ELF-1 (cell line): ENCODE data around the gene CX3CL1.
"Not testable (repeated sequence)": the region's sequence is repeated elsewhere in the genome, so short reads cannot be mapped to it uniquely, and the experiment has no call there.

Experiments used
- DNase-seq: peaks from one replicate; pipeline ENCODE4 v3.0.0-alpha.2; 2016; ENCODE audit warnings: low read depth, low spot score

CX3CL1 gene

DNA sequence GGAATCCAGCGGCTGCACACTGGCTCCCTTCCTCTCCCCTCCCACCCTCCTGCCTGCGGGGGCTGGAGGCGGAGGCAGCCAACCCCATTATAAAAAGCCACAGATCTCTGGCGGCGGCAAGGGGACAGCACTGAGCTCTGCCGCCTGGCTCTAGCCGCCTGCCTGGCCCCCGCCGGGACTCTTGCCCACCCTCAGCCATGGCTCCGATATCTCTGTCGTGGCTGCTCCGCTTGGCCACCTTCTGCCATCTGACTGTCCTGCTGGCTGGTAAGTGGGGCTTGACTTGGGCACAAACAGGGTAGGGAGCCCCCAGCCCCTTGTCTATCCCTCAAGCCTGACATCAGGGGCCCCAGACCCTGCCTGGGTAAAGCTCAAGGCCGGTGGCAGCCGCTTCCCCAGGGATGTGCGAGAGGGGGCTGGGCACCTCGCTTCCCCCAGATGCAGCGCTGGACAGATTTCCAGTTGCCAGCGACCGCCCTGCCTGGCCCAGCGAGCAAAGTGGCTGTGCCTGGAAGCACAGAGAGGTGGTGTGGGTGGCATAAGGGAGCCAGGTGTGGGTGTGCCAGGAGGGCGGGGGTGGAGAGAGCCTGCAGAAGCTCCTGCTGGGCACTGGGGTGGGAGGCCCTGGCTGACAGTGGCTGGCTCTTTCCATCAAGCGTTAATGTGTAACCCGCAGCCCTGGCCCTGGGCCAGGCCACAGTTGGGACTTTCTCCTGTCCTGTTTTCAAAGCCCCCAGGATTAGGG is at the start of gene CX3CL1:
Gene CX3CL1, plus strand, starts transcription at position 119 of the 745 bp plus-strand sequence. Its CDS starts 79 bp downstream, at position 198.
- DNase-seq, result peak; percentile 93

DNA sequence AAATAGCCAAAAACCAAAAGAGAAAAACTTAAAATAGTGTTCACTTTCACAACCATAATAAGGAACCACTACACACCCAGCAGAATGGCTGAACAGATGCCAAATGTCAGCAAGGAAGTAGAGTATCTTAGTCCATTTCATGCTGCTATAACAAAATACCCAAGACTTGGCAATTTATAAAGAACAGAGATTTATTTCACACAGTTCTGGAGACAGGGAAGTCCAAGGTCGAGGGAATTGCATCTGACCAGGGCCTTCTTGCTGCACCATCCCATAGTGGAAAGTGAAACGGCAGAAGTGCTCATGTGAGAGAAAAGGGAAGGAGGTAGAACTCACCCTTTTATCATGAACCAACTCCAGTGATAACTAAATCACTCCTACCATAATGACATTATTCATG is 47.5 kb upstream of the CX3CL1 start:
- no peak for DNase-seq

DNA sequence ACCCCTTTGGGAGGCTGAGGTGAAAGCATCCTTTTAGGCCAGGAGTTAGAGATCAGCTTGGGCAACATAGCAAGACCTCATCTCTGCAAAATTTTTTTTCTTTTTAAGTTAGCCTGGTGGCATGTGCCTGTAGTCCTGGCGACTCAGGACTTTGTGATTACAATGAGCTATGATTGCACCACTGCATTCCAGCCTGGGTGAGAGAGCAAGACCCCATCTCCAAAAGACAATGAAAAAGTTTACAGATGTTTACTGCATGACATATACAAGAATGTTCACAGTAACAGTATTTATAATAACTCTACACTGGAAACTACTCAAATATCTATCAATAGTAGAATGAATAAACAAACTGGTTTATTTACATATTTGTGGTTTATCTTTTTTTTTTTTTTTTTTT is 46.8 kb upstream of the CX3CL1 start:
- DNase-seq, result no peak

DNA sequence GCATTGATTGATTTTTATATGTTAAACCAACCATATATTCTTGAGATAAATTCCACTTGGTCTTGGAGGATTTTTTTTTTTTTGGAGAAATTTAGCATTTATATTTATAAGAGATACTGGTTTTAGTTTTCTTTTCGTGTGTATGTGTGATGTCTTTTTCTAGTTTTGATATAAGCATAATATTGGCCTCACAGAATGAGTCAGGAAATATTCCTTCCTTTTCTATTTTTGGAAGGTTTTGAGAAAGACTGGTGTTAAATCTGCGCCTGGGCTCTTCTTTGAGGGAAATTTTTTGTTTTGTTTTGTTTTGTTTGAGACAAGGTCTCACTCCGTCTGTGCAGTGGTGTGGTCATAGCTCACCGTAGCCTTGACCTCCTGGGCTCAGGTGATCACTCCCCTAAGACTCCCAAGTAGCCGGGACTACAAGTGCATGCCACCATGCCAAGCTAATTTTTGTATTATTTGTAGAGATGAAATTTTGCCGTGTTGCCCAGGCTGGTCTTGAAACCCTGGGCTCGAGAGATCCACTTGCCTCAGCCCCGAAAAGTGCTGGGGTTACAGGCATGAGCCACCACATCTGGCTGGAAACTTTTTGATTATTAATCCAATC is 42.5 kb upstream of the CX3CL1 start:
- no peak for DNase-seq

DNA sequence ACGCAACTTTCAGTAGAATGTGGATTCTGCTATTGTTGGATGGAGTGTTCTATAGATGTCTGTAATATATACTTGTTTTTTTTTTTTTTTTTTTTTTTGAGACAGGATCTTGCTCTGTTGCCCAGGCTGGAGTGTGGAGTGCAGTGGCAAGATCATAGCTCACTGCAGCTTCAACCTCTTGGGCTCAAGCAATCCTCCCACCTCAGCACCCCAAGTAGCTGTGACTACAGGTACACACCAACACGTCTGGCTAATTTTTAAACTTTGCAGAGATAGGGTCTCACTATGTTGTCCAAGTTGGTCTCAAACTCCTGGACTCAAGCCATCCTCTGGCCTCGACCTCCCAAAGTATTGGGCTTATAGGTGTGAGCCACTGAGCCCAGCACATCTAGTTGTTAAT is 40.9 kb upstream of the CX3CL1 start:
- DNase-seq, result no peak

DNA sequence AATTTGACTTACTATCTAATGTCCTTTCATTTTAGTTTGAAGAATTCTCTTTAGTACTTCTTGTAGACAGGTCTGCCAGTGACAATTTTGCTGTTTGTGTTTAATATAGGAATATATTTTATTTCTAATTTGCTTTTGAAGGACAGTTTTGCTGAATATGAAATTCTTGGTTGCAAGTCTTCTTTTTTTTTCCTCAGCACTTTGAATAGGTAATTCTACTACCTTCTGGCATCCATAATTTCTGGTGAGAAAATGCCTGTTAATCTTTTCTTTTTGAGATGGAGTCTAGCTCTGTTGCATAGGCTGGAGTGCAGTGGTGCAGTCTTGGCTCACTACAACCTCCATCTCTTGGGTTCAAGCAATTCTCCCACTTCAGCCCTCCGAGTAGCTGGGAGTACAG is 38.9 kb upstream of the CX3CL1 start:
- no peak for DNase-seq

DNA sequence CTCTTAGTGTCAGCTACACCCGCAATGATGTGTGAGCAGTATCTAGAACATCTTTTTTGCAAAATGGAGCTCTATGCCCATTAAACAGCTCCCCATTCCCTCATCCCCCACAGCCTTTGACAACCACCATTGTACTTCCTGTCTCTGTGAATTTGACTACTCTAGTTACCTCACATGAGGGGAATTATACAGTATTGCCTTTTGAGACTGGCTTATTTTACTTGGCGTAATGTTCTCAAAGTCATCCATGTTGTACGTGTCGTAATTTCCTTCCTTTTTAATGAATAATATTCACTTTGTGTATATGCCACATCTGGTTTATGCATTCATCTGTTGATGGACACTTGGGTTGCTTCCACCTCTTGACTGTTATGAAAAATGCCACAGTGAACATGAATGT is 36.9 kb upstream of the CX3CL1 start:
- DNase-seq, result no peak

DNA sequence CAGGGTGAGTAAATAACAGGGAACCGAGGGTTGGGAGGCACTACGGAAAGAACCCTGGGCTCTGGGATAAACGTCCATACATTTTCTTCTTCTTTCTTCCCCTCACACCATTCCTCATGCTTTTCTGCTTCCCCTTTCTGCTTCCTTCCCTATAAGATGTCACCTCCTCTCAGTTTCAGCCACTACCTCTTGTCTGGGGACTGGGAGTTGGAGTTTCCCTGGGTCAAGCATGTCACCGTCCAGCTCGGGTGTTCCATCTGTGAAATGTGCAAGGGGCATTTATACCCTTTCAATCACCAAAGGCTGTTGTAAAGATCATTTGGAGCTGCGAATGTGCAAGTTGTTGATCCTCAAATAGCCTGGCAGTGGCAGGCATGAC is 31.2 kb upstream of the CX3CL1 start:
- no peak for DNase-seq

DNA sequence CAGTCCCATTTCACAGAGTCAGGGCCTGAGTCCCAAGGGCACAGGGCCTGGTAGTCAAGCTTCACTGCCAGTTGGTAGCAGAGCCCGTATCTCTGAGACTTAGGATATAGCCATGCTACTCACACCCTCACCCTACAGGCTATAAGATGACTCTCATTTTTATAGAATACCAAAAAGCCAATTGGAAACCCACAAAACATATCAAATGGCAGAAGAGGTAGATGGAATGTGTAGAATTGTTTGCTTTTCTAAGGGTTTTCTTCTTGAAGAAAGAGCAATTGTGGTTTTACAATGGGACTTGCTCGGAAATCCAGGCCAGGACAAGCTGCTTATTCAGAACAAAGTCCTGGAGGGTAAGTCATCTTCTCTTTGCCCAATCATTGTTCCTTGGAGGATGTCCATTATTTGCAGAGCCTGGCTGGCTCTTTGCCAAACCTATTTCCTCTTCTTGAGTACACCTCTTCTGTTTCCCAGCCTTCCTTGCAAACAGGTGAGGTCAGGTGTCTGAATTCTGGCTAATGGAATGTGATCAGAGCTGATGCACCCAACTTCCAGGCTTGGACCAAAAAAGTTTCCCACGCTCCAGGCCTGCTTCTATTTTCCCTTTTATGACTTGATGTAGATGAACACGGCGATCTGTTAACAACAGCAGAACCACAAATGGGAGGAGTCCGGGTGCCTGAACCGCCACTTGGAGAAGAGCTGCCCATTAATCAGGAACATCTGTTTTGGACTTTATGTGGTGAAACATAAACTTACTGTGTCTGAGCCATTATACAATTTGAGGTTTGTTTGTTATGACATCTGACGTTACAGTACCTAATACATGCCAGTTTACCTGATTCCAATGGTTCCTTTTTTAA is 30.6 kb upstream of the CX3CL1 start:
- no peak for DNase-seq

DNA sequence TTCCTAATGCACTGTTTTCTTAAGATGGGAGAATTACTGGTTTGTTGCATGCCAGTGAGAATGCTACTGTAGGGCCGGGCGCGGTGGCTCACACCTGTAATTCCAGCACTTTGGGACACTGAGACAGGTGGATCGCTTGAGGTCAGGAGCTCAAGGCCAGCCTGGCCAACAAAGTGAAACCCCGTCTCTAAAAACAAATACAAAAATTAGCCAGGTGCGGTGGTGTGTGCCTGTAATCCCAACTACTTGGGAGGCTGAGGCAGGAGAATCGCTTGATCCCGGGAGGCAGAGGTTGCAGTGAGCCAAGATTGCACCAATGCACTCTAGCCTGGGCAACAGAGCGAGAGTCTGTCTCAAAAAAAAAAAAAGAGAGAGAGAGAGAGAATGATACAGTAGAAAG is 29.7 kb upstream of the CX3CL1 start:
- not testable (repeated sequence) for DNase-seq

DNA sequence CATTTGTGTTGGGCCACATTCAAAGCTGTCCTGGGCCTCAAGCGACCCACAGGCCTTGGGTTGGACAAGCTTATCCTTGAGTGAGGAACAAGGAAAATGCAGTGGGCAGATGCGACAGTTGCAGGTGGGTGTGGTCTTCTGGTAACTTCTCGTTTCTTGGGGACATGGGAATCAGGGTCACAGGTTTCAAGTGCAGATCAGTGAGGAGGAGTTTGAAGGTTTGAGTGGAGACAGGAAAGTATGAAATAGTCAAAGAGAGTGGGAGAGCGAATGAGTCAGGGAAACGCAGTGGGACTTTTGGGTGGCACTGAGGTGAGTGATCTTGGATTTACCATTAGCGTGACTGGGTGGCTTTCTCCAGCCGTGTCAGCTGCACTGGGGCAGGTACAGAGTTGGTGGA is 29.1 kb upstream of the CX3CL1 start:
- DNase-seq, result no peak

DNA sequence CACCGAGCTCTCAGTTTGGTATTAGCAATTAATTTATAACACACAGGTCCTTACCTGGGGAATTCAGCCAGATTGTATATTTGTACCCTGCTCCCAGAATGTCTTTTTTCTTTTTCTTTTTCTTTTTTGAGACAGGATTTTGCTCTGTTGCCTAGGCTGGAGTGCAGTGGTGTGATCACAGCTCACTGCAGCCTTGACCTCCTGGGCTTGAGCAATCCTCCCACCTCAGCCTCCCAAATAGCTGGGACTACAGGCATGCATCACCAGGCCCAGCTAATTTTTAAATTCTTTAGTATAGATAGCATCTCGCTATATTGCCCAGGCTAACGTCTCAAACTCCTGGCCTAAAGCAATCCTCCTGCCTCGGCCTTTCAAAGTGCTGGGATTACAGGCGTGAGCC is 28.2 kb upstream of the CX3CL1 start:
- not testable (repeated sequence) for DNase-seq

DNA sequence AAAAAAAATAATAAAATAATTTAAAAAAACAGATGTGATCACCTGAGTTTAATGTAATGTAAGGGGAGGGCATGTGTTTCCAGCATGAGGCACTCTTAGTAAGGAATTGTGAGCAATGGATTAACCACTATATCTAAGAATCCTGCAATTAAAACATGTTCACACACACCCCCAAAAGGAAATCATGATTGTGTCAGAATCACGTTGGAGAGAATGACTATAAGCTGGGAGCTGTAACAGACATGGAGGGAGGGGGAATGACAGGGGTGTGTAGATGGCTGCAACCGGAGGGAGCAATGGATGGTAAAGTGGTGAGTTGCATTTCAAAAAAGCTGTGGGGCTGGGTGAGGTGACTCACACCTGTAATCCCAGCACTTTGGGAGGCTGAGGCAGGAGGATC is 27.3 kb upstream of the CX3CL1 start:
- no peak for DNase-seq

DNA sequence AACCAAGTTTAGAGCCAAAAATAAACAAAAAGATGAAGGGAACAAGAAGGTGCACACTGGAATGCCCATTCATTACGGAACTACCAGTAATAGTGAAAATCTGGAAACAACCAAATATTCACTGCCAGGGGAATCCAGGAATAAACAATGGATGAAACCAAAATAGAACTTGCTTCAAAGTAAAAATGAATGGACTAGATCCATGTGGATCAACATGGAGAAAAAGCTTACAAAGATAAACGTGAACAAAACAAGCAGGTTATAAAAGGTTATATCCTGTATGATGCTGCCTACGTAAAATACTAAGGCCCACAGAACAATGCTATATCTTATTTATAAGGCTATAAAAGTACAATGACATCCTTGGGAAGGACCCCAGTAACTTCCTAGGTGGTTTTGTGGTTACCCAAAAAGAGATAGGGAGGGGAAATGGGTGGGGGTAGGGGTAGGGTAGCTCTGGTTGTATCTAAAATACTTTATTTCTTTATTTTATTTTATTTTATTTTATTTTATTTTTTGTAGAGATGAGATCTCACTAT is 26.6 kb upstream of the CX3CL1 start:
- DNase-seq, result no peak

DNA sequence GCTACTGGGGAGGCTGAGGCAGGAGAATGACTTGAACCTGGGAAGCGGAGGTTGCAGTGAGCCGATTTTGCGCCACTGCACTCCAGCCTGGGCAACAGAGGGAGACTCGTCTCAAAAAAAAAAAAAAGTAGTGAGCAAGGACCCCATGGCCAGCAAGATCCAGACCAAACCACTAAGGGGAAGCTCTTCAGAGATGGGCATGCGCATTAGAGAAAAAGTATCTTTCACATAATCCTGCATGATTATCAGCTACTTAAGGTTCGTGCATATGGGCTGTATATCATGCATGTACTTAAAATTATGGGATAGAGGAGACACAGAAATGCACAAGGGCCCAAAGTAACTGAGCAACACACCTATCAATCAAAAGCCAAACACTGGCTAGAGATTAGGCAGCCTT is 24.4 kb upstream of the CX3CL1 start:
- no peak for DNase-seq

DNA sequence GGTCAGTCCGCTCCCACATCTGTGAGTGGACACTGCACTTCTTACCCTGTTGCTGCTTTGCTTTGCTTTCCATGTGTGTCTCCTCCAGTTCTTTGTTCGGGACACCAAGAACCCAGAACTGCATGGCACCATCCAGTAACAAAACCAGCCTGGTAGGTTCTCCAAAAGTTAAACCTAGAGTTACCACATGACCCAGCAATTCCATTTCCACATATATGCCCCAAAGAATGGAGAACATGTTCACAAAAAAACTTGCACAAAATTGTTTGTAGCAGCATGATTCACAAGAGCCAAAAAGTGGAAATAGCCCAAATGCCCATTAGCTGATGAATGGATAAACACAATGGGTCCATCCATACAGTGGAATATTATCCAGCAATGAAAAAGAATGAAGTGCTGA is 24.0 kb upstream of the CX3CL1 start:
- no peak for DNase-seq

DNA sequence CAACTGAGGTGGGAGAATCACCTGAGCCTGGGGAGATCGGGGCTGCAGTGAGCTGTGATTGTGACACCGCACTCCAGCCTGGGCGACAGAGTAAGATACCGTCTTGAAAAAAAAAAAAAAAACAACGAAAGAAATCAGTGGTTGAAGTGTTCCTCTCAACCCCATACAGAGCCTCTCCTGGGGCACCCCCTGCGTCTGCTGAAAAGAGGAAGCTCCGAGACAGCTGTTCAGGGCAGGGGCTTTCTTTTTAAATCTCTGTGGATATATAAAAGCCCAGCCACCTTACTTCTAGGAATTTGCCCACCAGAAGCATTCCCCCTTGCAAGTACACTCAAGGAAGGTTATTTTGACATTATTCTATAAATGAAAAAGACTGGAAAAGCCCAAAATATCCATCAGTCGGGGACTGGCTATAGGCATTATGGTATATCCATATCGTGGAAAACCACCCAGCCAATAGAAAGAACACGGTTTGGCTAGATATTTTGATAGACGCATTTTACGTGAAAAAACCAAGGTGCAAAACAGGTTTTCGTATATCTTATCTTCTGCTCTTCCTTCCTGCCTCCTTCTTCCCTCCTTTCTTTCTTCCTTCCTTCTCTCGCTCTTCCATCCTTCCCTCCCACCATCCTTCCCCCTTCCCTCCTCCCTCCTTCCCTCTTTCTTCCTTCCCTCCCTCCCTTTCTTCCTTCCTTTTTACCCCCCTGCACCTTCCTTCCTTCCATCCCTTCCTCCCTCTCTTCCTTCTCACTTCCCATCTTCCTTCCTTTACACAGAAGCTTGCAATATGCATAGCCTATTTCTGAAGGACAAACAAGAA is 22.9 kb upstream of the CX3CL1 start:
- DNase-seq, result no peak

DNA sequence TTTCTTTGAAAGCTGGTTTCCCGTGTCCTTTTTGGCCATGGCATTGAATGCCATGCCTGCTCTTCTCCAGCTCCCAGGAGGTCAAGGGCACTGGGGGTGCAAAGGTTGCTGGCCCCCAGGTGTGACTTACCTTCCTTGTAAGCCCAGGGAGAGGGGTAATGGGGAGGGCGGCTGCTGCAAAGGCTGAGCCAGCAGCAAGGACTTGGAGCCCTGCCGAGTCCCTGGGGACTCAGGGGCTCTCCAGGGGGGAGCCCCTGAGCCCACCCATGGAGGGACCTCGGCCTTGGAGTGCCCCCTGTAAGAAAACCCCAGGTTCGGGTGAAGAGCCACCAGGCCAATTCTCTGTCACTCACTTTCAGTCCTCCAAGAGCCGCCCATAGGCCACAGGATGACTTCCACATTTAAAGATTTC is 19.6 kb upstream of the CX3CL1 start:
- no peak for DNase-seq

DNA sequence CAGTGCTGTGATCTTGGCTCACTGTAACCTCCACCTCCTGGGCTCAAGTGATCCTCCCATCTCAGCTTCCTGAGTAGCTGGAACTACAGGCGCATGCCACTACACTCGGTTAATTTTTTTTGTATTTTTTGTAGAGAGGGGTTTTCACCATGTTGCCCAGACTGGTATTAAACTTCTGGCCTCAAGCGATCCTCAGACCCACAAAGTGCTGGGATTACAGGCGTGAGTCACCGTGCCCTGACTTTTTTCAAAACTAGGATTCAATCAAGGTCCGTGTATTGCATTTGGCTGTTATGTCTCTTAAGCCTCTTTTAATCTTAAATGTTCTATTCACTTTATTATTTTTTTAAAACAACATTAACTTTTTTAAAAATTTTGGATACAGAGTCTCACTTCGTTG is 18.0 kb upstream of the CX3CL1 start:
- DNase-seq, result no peak

DNA sequence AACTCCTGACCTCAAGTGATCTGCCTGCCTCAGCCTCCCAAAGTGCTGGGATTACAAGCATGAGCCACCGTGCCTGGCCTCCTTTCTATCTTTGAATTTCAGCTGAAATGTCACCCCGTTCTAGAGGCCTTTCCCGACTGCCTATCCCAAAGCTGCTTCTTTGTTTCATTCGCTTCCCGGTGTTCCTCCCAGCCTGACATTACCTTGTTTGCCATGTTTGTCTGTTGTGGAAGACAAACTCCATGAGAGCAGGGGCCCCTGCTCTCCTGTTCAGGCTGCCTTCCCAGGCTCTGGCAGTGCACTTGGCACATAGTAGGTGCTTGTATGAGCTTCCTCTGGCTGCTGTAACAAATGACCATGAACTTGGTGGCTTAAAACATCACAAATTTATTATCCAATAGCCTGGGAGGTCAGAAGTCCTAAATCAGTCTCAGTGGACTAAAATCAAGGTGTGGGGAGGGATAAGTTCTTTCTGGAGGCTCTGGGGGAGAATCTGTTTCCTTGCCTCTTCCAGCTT is 16.3 kb upstream of the CX3CL1 start:
- no peak for DNase-seq

DNA sequence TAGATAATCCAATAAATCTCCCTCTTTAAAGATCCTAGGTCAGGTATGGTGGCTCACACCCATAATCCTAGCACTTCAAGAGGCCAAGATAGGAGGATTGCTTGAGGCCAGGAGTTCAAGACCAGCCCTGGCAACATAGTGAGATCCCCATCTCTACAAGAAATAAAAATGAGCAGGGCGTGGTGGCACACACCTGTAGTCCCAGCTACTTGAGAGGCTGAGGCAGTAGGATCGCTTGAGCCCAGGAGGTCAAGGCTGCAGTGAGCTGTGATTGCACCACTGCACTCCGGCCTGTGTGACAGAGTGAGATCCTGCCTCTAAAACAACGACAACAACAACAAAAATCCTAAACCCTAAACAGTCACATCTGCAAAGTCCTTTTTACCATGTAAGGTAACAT is 15.7 kb upstream of the CX3CL1 start:
- no peak for DNase-seq
